GM12872 (cell line): ENCODE measurements around the gene SGPP1.

Experiments used
- CTCF ChIP-seq: IDR thresholded peaks from 3 replicates; pipeline ENCODE4 v1.5.1; 2011; ENCODE audit warnings: low read depth, mild to moderate bottlenecking, low read length, moderate library complexity; ENCODE audit not compliant: insufficient read depth

SGPP1 gene

GRCh38 chr14:63764103-63764502 lies 36.2 kb upstream of the SGPP1 start:
- TF ChIP-seq CTCF: no peak

GRCh38 chr14:63761351-63762117 lies 33.7 kb upstream of the SGPP1 start:
- TF ChIP-seq CTCF: no peak

DNA sequence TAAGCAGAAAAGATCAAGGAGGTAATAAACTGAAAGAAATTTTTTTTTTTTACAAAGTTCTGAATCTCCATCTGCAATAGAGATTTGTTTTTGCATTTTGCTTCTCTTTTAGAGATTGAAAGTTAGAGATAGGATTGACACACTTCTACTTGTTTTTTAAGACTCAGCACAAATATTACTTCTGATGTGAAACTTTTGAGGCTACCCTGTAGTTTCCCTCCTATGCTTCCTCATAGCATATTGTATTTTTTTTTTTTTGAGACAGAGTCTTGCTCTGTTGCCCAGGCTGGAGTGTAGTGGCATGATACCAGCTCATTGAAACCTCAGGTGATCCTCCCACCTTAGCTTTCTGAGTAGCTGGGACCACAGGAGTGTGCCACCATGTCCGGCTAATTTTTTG lies 32.1 kb upstream of the SGPP1 start:
- no peak for TF ChIP-seq CTCF

GRCh38 chr14:63759456-63759855 lies 31.6 kb upstream of the SGPP1 start:
- TF ChIP-seq CTCF: no peak

DNA sequence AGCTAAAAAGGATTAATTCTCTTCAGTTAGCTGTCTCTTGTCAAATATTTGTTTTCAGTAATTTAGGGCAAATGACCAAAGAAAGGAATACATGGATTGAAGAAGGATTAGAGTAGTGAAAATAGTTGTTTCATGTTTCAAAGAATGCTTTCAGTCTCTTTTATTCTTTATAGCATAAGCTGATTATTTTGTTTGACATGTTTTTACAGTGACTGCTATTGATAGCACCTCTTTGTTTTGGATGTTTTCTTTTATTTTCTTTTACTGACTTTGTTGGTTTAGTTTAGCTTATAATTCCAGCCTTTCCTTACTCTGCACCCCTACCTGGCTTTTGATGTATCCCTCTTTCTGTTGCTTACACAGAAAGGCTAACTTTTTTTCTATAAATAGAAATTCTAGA lies 29.3 kb upstream of the SGPP1 start:
- no peak for TF ChIP-seq CTCF

DNA sequence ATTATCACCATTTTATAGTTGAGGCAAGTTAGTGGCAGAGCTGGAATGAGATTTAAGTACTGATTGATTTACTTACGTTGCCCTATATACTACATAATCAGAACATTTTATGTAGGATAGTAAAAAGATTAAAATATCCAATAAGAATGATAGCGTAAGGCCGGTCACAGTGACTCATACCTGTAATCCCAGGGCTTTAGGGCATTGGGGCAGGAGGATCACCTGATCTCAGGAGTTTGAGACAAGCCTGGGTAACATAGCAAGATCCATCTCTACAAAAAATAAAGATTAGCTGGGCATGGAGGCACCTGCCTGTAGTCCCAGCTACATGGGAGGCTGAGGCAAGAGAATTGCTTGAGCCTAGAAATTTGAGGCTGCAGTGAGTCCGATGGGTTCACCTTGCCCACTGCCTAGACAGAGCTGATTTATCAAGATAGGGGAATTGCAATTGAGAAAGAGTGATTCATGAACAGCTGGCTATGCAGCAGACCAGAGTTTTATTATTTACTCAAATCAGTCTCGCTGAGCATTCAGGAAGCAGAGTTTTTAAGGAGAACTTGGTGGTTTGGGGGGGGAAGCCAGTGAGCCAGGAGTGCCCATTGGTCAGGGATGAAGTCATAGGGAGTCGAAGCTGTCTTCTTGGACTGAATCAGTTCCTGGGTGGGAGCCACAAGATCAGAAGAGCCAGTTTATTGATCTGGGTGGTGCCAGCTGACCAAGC lies 24.7 kb upstream of the SGPP1 start:
- no peak for TF ChIP-seq CTCF

DNA sequence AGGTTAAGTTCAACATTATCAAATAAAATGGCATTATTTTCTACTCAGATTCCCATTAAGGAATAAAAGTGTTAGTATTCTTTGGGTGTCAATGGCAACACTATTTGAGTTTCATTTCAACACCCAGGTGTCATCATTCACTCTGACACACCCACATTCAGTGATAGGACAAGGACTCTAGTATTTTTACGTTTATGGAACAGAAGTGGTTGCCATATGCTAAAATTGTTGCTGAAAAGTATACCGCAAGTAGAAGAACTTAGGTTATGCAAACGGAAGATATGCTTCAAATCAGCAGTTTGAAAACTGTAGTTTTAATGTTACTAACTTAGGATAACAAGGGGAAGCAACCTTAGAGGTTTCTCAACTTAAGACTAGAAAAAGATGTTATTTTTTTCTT lies 20.0 kb upstream of the SGPP1 start:
- no peak for TF ChIP-seq CTCF
